WI38 (cell line): ENCODE results near the gene IGSF9.

Experiments
- H3K4me3 ChIP-seq: 2 replicates; pipeline ENCODE4 v1.5.1; 2011; ENCODE audit warnings: low read depth, mild to moderate bottlenecking, control low read depth, low read length
- CTCF ChIP-seq: IDR thresholded peaks from 2 replicates; pipeline ENCODE4 v1.5.1; 2012; ENCODE audit warnings: low read depth, mild to moderate bottlenecking, control low read depth, low read length

IGSF9 gene

GRCh38 chr1:159882527-159882862 lies 62.9 kb downstream of the IGSF9 start:
- no peak overlapping the region for H3K4me3 ChIP-seq
- TF ChIP-seq CTCF = no peak

GRCh38 chr1:159881622-159882526 lies 63.5 kb downstream of the IGSF9 start:
- H3K4me3 ChIP-seq = no peak overlapping the region
- no peak for TF ChIP-seq CTCF

- TF ChIP-seq CTCF = no peak
- H3K4me3 ChIP-seq = no peak overlapping the region
Measured at GRCh38 chr1:159880430-159880829, 65.0 kb downstream of the IGSF9 start.

- no peak overlapping the region for H3K4me3 ChIP-seq
- TF ChIP-seq CTCF = no peak
Measured at GRCh38 chr1:159879977-159880376, 65.4 kb downstream of the IGSF9 start.

- no peak overlapping the region for H3K4me3 ChIP-seq
- TF ChIP-seq CTCF = no peak
Measured at GRCh38 chr1:159879136-159879535, 66.3 kb downstream of the IGSF9 start.

GRCh38 chr1:159877695-159878444 lies 67.5 kb downstream of the IGSF9 start:
- TF ChIP-seq CTCF = no peak
- H3K4me3 ChIP-seq = no peak overlapping the region
